Fibroblast of skin of back (primary cell): ENCODE data around the gene NPM3.

Experiments
- DNase-seq: peaks from one replicate; pipeline ENCODE4 v3.0.0-alpha.2; 2013

The NPM3 gene

GRCh38 chr10:101774589-101775272, 8.5 kb downstream of the NPM3 start:
- DNase-seq = no peak

- no peak for DNase-seq
Observed at GRCh38 chr10:101773923-101774588, 9.2 kb downstream of the NPM3 start.

DNA sequence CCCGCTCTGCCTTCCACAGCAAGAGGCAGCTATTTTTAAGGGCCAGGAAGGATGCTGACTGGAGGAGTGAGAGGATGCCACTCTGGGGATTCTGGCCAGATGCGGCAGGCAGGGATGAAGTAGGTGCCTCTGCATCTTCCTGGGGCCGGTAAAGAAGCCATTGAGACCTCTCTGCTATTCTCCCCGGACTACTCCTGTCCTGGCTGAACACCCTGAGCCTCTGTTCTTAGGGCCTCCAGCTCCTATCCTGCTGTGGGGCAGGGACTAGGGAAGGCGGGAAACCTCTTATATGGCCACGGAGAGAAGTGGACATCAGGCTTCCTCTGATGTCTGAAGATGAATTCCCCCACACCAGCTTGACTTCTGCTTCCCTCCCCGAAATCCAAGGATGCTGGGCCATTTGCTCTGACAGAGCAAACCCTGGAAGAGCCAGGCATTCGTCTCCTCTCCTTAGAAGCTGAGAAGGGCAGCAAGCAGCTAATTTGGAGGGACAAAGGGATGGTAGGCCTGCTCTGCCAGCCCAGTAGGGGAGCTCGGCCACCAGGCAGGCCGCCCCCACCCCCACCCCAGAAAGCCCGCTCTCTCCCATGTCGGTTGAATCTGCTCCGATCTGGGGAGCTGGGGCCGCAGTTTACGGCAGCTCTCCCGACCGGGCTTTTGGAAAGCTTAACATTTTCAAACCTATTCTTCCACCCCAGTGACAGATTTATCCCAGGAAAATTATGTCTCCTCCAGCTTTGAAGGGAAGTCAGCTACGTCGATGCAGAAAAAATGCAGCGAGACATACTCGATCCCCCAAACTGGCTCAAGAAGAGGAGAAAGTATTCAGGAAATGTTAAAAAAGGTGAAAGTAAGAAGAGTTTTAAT, 10.1 kb downstream of the NPM3 start:
- no peak for DNase-seq

DNA sequence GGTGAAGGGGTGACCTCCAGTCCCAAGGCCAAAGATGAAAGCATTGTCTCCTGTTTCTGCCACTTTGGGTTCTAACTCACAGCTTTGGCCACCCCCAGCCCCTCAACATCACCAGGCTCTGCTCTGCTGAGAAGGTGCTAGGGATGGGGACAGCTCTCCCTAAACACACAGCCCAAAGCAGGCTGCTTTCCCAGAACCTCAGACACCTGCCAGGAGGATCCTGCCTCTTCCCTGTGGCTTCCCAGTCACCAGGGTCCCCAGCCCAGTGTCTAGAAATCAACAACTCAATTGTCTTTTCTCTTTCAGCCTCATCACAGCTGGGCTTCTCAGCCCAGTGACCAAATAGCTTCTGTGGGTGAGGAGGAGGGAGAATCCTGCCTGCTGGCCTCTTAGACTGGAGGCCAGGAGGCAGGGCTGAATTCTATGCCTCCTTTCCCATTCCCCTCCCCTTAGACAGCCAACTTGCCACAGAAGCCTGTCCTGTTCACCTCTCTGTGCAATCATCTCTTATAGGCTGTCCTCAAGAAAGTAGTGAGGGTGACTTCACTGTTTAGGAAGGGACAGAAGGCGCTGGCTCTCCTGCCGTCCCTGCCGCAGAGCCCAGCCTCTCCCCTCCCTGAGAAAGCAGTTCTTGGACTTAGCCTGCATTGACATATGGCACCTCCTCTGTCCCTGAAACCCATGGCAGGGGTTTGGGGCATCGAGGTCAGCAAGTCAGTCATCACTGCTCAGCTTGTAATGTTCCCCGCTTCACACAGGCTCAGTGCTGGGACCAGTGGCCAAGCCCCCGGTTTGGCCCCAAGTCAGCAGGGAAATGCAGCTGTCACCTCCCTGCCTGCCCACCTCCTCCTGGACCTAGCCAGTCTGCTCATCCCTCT, 11.0 kb downstream of the NPM3 start:
- DNase-seq = no peak

DNA sequence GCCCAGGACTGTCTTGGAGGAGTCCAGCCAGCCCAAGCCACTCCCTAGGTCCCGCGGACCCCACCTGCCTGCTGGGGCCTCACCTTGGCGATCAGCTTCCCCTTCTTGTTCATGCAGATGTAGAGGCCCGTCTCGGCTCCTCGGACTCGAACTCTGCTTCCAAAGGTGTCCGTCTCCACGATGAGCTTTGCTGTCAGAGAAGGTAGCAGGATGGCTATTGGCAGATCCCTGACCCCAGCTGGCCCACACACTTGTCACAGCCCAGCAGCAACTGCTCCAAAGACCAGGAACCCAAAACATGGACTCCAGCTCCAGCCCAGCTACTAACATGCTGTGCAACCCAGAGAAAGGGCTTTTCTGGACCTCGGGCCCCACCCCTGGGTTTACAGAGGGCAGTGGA, 11.9 kb downstream of the NPM3 start:
- DNase-seq = no peak

DNA sequence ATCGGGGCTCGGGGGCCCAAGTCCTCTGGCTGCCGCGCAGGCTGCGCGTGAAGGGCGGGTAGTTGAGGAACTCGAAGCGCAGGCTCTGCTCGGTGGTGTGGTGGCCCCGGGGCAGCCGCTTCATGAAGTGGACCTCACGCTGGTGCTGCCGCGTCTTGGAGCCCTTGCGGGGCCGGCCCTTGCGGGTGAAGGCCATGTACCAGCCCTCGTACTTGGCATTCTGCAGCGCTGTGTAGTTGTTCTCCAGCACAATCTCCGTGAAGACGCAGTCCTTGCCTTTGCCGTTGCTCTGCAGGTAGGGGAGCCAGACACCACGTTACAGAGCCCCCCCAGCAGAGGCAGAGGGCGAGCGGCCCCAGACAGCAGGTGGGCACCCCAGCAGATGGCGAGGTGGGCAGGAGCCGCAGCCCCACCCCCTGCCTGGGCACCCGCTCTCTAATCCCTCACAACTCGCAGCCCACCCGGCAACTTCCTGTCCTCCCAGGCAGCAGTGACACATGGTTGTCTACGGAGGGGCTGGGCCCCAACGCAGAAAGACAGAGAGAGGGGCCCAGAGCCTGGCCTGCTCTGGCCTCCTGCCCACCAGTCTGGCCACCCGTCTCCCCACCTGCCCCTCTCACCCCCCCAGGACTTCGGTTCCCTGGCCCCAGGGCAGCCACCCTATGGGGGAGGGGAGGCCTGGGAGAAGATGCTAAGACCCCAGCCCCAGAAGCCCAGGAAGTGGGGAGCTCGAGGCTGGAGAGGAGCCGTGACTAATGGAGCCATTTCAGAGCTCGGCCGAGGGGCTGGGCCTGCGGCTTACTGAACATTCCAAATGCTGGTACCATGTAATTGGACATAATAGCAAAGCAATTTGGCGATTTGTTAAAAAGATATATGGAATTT, 12.7 kb downstream of the NPM3 start:
- DNase-seq = no peak

DNA sequence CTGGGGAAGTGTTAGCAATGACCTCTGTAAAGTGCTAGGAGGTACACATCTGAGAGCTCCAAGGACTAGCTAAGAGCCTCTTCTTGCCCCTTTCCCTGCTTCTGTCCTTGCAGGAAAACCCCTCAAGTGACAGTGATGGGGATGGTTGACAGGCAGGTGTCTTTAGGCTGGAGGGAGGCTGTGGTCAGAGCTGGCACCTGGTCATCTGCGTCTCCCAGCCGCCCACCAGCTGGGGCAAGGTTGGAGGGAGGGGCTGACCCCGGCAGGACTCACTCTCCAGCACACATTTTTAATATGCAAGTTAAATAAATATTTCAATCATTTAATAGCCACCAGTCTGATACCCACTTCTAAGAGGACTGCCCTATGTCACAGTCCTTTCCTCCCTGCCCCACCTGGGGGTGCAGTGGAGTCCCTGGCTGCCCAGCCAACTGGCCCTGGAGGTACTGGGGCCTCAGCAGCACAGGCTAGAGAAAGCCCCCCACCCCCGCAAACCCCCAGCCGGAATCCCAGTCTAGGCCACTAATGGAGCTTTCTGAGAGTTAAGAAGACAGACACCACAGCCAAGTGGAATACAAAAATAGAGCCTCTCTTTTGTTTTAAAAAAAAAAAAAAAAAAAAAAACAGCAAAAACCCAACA, 13.6 kb downstream of the NPM3 start:
- DNase-seq = no peak

- DNase-seq = no peak
Observed at GRCh38 chr10:101768791-101769170, 14.5 kb downstream of the NPM3 start.

DNA sequence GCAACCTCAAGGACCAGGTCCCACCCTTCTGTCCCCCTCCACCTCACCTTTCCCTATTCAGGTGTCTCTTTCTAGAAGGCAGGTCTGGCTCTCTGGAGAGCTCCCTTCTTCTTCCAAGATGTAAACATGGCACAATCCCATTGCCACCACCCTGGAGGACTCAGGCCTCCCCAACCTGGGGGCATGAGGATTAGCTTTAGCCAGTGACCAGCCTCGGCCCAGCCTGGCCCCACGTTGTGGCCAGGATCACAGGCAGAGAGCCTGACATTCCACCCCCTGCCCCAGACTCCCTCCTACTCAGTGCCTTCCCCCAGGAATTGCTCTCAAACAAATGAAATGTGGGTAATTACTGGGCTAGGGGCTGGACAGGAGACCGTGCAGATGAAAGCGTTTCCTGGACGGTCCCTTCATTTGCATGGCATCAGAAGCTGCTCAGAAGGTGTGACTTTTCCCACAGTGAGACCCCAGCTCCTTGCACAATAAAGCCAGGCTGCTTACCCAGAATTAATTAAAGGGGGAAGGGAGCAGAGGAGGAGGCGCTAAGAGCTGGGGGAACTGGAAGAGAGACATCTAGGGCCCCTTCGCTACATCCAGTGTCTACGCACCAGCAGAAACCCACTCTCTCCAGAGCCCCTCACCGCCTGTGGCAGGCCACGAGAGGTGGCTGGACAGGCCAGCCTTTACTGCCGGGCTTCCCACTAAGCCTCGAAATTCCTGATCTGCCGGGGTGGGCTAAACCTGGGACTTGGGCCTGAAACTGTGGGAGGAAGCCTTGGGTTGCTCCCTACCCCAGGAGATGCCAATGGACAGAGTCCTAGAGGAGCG, 15.1 kb downstream of the NPM3 start:
- no peak for DNase-seq

- no peak for DNase-seq
Observed at GRCh38 chr10:101767600-101767945, 15.7 kb downstream of the NPM3 start.

GRCh38 chr10:101766753-101767599, 16.3 kb downstream of the NPM3 start:
- no peak for DNase-seq

DNA sequence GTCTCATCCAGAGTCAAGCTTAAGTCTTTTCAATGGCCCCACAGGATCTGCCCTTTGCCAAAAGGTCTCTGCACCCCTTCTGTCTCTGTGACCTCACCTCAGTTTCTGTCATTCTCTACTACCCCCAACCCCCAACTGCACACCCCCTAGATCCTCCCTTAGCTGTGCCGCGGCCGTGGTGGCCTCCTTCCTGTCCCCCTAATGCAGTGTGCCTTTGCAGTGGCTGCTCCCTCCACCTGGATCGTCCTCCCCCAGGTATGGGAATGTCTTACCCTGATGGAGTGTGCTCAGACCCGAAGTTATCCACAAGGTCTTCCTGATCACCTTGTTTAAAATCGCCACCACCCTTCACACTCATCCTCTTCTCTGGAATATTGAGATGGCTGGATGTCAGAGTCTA, 16.9 kb downstream of the NPM3 start:
- DNase-seq = no peak

GRCh38 chr10:101763141-101763846, 20.0 kb downstream of the NPM3 start:
- DNase-seq = no peak

- no peak for DNase-seq
Observed at GRCh38 chr10:101762736-101763135, 20.5 kb downstream of the NPM3 start.

- DNase-seq = no peak
Observed at GRCh38 chr10:101761226-101761625, 22.0 kb downstream of the NPM3 start.

GRCh38 chr10:101760510-101760909, 22.7 kb downstream of the NPM3 start:
- DNase-seq = no peak

DNA sequence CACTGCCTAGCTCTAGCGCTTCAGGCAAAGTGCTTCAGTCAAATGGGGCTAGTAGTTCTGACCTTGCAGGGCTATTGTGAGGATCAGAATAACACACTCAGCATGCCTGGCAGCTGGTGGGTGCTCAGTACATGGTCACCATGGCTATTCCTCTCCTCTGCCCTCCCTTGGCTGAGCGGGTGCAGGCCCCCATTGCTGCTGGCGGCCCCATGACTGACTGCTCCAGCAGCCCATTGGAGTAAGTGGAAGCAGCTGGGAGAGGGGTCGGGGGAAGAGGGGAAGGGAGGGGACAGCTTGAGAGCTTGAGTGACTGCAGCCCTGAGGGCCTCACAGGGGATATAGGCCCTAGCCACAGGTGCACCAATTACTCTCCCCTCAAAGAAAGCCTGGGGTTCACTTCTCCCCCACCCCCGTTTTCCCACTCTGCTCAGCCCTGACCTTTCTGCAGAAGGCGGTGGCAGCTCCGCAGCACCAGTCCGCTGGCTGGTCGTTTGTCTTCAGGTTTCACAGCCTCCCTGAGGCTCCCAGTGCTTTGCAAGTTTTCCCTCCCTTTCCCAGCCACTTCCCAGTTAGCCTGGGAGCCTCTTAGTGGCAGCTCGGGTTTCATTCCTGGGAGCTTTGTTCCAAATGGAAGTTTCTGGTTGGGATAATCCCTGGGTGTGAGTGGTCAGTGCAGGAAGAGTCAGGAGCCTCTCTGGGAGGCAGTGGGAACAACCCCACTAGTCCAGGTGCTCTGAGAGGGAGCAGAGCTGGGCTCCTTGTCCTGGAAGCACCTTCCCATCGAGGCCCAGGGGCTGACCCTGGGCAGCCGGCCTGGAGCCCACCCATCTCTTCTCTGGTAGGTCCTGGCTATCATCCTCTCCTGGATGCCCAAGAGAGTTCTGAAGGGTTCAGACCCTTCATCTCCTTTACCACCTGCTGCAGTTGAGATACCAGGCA, 23.7 kb downstream of the NPM3 start:
- no peak for DNase-seq
